ENCODE measurements around the gene VDAC2. TPM values are rescaled to one million over a fixed set of nuclear protein-coding genes. Genes with fewer than 3 reads are reported as not detected.
A peak's percentile ranks its signal among the peaks of the same experiment; 100 is the strongest.
"Not testable (repeated sequence)": the region's sequence is repeated elsewhere in the genome, so short reads cannot be mapped to it uniquely, and the experiment has no call there.

VDAC2 gene
- total RNA-seq, 1 donor = 110 TPM

GRCh38 chr10:75207857-75208144 lies 2.8 kb upstream of the VDAC2 start:
- Histone ChIP-seq H3K27me3 (ENCODE audit: insufficient read depth, low read length) (no peaks in the 10 kb centered on the region), H3K9me3 (ENCODE audit: low read depth, low read length) (no peaks in the 10 kb centered on the region), H3K4me1 (ENCODE audit: insufficient read depth, low read length) (peaks cover 24% of the 10 kb centered on the region), H3K4me3 (ENCODE audit: low read length) (no peak overlapping the region)

GRCh38 chr10:75208181-75208580 lies 2.4 kb upstream of the VDAC2 start:
- Histone ChIP-seq H3K9me3 (ENCODE audit: low read depth, low read length) (no peaks in the 10 kb centered on the region), H3K4me1 (ENCODE audit: insufficient read depth, low read length) (peaks cover 24% of the 10 kb centered on the region)

GRCh38 chr10:75209086-75209920 lies 1.3 kb upstream of the VDAC2 start:
- H3K4me3 ChIP-seq (ENCODE audit: low read length) = peak overlapping the region; percentile 98
- H3K9me3 ChIP-seq (ENCODE audit: low read depth, low read length) = no peaks in the 10 kb centered on the region
- H3K27me3 ChIP-seq (ENCODE audit: insufficient read depth, low read length) = no peaks in the 10 kb centered on the region
- peaks cover 24% of the 10 kb centered on the region for H3K4me1 ChIP-seq (ENCODE audit: insufficient read depth, low read length)

More at GRCh38 chr10:75208181-75208580, 2.4 kb upstream of the VDAC2 start:
- Histone ChIP-seq H3K27me3 (ENCODE audit: insufficient read depth, low read length) (no peaks in the 10 kb centered on the region), H3K4me3 (ENCODE audit: low read length) (no peak overlapping the region)

DNA sequence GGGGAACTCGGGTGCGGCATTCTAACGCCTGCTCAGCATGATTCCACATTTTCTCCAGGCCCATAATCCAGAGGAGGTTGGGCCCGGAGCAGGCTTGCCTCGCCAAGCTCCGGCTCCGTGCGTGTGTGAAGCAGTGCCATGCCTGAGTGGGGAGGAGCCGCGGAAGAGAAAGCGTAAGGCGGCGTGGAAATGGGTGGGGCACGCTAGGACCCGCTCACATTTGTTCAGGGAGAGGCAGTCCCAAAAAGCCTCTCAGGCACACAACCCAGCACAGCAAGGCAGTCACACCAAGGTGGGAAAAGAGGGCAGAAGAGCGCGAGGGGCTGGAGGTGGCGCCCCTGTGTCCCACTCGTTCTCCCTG lies 695 bp upstream of the VDAC2 start:
- H3K4me3 ChIP-seq (ENCODE audit: low read length) = peak overlapping the region; percentile 98
- peaks cover 24% of the 10 kb centered on the region for H3K4me1 ChIP-seq (ENCODE audit: insufficient read depth, low read length)
- H3K9me3 ChIP-seq (ENCODE audit: low read depth, low read length) = no peaks in the 10 kb centered on the region
- H3K27me3 ChIP-seq (ENCODE audit: insufficient read depth, low read length) = no peaks in the 10 kb centered on the region

DNA sequence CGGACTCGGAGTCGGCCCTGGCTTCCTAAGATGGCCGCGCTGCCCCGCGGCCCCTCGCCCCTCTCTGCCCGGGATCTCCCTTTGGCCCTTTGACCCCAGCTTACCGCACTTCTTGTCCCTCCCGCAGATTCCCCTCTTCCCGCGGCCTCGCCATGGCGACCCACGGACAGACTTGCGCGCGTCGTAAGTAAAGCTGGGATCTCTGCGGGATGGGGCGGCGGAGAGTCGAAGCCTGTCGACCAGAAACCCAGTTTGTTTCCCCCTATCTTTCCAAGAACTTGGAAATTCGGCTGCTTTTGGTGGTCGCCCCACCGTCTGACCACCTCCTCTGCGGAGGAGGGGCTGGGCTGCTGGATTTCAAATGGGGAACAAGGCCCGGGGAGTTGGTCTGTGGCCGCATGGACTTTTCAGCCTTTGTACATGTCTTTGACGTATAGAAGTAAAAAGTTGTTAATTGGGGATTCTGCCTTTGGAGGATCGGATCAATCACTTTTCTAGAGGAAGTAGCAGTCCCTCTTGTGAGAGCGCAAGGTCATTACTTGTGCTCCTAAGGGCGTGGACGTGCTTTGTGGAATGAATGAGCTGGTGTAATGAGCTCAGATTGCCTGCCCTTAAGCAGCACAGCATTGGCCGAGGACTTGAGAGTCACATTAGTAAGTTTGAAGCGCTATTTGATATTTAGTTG lies 553 bp downstream of the VDAC2 start:
- peak overlapping the region; percentile 98 for H3K4me3 ChIP-seq (ENCODE audit: low read length)
- H3K9me3 ChIP-seq (ENCODE audit: low read depth, low read length) = no peaks in the 10 kb centered on the region
- H3K4me1 ChIP-seq (ENCODE audit: insufficient read depth, low read length) = peaks cover 24% of the 10 kb centered on the region
- no peaks in the 10 kb centered on the region for H3K27me3 ChIP-seq (ENCODE audit: insufficient read depth, low read length)

DNA sequence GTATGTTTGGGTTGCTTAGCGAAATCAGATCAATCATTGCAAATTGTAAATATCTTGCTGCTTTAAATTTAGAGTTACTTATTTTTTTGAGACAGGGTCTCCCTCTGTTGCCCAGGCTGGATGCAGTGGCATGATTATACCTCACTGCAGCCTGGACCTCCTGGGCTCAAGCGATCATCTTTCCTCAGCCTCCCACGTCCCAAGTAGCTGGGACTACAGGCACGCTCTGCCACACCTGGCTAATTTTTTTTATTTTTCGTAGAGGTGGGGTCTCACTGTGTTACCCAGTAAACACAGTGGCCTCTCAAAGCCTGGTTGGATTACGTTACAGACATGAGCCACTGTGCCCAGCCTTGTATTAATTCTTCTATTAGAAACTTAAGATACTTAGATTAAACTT lies 1.7 kb downstream of the VDAC2 start:
- no peaks in the 10 kb centered on the region for H3K9me3 ChIP-seq (ENCODE audit: low read depth, low read length)
- H3K4me3 ChIP-seq (ENCODE audit: low read length) = no peak overlapping the region
- H3K4me1 ChIP-seq (ENCODE audit: insufficient read depth, low read length) = peaks cover 27% of the 10 kb centered on the region
- H3K27me3 ChIP-seq (ENCODE audit: insufficient read depth, low read length) = no peaks in the 10 kb centered on the region

- Histone ChIP-seq H3K27me3 (ENCODE audit: insufficient read depth, low read length) (no peaks in the 10 kb centered on the region), H3K4me3 (ENCODE audit: low read length) (no peak overlapping the region), H3K9me3 (ENCODE audit: low read depth, low read length) (no peaks in the 10 kb centered on the region), H3K4me1 (ENCODE audit: insufficient read depth, low read length) (peaks cover 3% of the 10 kb centered on the region)
These were observed 9.7 kb downstream of the VDAC2 start for GRCh38 chr10:75220274-75220673.

DNA sequence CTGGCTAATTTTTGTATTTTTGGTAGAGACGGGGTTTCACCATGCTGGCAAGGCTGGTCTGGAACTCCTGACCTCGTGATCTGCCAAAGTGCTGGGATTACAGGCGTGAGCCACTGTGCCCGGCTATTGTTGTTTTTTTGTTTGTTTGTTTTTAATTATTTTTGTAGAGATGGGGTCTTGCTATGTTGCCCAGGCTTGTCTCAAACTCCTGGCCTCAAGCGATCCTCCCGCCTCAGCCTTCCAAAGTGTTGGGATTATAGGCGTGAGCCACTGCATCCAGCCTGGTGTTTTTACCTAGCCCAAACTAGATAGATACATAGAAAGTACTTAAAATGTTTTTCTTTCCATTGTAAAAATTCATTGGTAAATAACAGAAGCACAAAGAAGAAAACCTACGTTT lies 10.9 kb downstream of the VDAC2 start:
- not testable (repeated sequence) for H3K4me1 ChIP-seq (ENCODE audit: insufficient read depth, low read length); H3K9me3 ChIP-seq (ENCODE audit: low read depth, low read length); H3K27me3 ChIP-seq (ENCODE audit: insufficient read depth, low read length); H3K4me3 ChIP-seq (ENCODE audit: low read length)

DNA sequence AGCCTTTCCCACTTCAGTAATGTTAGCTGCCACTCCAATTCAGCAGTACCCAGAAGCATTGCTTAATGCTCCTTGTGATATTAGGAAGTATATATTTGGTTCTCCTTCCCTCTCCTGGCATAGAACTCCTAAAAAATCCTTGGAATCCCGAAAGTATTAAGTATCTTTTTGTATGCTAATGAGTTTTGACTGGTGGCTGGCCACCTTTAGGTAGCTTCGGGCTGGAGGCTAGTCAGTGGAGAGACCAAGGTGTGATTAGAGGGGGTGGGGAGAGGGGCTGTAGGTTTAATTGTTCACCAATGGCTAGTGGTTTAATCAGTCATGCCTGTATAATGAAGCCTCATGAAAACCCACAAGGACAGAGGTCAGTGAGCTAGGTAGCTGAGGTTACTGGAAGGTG lies 12.9 kb downstream of the VDAC2 start:
- no peak overlapping the region for H3K4me3 ChIP-seq (ENCODE audit: low read length)
- H3K4me1 ChIP-seq (ENCODE audit: insufficient read depth, low read length) = peaks cover 8% of the 10 kb centered on the region
- H3K27me3 ChIP-seq (ENCODE audit: insufficient read depth, low read length) = no peaks in the 10 kb centered on the region
- no peaks in the 10 kb centered on the region for H3K9me3 ChIP-seq (ENCODE audit: low read depth, low read length)

DNA sequence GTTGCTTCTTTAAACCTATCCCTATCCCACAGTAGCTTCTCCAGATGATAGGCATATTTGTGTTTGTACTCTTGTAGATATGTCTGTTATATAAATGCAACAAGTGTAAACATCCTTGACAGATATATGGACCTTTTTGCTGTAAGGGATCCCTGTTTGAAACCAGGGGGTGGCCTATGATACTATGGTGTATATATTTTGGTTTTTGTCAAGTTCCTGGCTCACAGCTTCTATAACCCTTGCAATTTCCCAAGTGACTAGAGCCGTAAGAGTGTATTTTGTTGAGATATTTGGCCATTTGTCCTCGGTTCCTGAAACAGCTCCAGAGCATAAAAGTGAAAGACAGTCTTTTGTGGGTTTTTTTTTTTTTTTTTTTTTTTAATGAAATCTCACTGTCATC lies 15.5 kb downstream of the VDAC2 start:
- H3K4me3 ChIP-seq (ENCODE audit: low read length) = no peak overlapping the region
- H3K4me1 ChIP-seq (ENCODE audit: insufficient read depth, low read length) = peaks cover 8% of the 10 kb centered on the region
- no peaks in the 10 kb centered on the region for H3K9me3 ChIP-seq (ENCODE audit: low read depth, low read length)
- H3K27me3 ChIP-seq (ENCODE audit: insufficient read depth, low read length) = no peaks in the 10 kb centered on the region

GRCh38 chr10:75226656-75227055 lies 16.1 kb downstream of the VDAC2 start:
- H3K4me3 ChIP-seq (ENCODE audit: low read length) = no peak overlapping the region
- no peaks in the 10 kb centered on the region for H3K9me3 ChIP-seq (ENCODE audit: low read depth, low read length)
- peaks cover 8% of the 10 kb centered on the region for H3K4me1 ChIP-seq (ENCODE audit: insufficient read depth, low read length)
- H3K27me3 ChIP-seq (ENCODE audit: insufficient read depth, low read length) = no peaks in the 10 kb centered on the region

DNA sequence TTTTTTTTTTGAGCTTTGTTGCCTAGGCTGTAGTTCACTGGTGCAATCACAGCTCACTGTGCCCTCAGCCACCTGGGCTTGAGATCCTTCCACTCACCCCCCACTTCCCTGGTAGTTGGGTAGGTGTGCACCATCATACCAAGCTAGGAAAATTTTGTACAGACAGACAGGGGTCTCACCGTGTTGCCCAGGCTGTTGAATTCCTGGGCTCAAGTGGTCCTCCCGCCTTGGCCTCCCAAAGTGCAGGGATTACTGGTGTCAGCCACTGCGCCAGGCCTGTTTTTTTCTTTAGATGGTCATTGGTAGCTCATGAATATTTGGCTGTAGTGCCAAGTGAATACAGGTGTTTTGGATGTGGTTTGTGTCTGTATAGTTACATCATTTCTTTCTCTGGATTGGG lies 17.7 kb downstream of the VDAC2 start:
- no peaks in the 10 kb centered on the region for H3K27me3 ChIP-seq (ENCODE audit: insufficient read depth, low read length)
- H3K4me1 ChIP-seq (ENCODE audit: insufficient read depth, low read length) = peaks cover 8% of the 10 kb centered on the region
- no peak overlapping the region for H3K4me3 ChIP-seq (ENCODE audit: low read length)
- no peaks in the 10 kb centered on the region for H3K9me3 ChIP-seq (ENCODE audit: low read depth, low read length)

- H3K9me3 ChIP-seq (ENCODE audit: low read depth, low read length) = no peaks in the 10 kb centered on the region
- H3K4me3 ChIP-seq (ENCODE audit: low read length) = no peak overlapping the region
- H3K27me3 ChIP-seq (ENCODE audit: insufficient read depth, low read length) = no peaks in the 10 kb centered on the region
- peaks cover 12% of the 10 kb centered on the region for H3K4me1 ChIP-seq (ENCODE audit: insufficient read depth, low read length)
These were observed 18.2 kb downstream of the VDAC2 start for GRCh38 chr10:75228834-75229233.

GRCh38 chr10:75229971-75230370 lies 19.4 kb downstream of the VDAC2 start:
- H3K4me1 ChIP-seq (ENCODE audit: insufficient read depth, low read length) = peaks cover 21% of the 10 kb centered on the region
- H3K4me3 ChIP-seq (ENCODE audit: low read length) = no peak overlapping the region
- no peaks in the 10 kb centered on the region for H3K27me3 ChIP-seq (ENCODE audit: insufficient read depth, low read length)
- H3K9me3 ChIP-seq (ENCODE audit: low read depth, low read length) = no peaks in the 10 kb centered on the region

- Histone ChIP-seq H3K4me3 (ENCODE audit: low read length) (no peak overlapping the region), H3K4me1 (ENCODE audit: insufficient read depth, low read length) (peaks cover 25% of the 10 kb centered on the region), H3K27me3 (ENCODE audit: insufficient read depth, low read length) (no peaks in the 10 kb centered on the region), H3K9me3 (ENCODE audit: low read depth, low read length) (no peaks in the 10 kb centered on the region)
These were observed 20.0 kb downstream of the VDAC2 start for GRCh38 chr10:75230600-75231038.
